ENCODE measurements around the gene NETO2. TPM values are rescaled to one million over a fixed set of nuclear protein-coding genes. Genes with fewer than 3 reads are reported as not detected.
"Not testable (repeated sequence)": the region's sequence is repeated elsewhere in the genome, so short reads cannot be mapped to it uniquely, and the experiment has no call there.

Gene NETO2
- total and polyA plus RNA-seq, 4 donors = 1.2 to 3.4 (median 2.1) TPM

- DNase-seq (no peak), ATAC-seq (ENCODE audit: low FRiP score) (no peak)
- H3K36me3 ChIP-seq (ENCODE audit: control insufficient read depth in 1 of 2, insufficient read depth in 2 of 2, low read length in 1 of 2) = no peaks in the 10 kb centered on the region
- WGBS, 2 donors = 50 to 60% methylated on average over 4 of the region's 4 CpGs
- H3K4me1 ChIP-seq (ENCODE audit: control insufficient read depth in 1 of 2, insufficient read depth in 2 of 2, low read length in 2 of 2) = no peaks in the 10 kb centered on the region
- H3K27ac ChIP-seq (ENCODE audit: low read depth in 1 of 2, low read length in 2 of 2) = no peak overlapping the region
- no peaks in the 10 kb centered on the region for H3K9me3 ChIP-seq (ENCODE audit: control insufficient read depth, low read length)
- H3K4me3 ChIP-seq (ENCODE audit: low read length in 2 of 2) = no peak overlapping the region
- no peaks in the 10 kb centered on the region for H3K27me3 ChIP-seq (ENCODE audit: control insufficient read depth in 1 of 2, insufficient read depth in 2 of 2, low read length in 1 of 2)
- intact Hi-C loops (cut with DNase I) = loop anchor here in 1 of 2 donors (5.0 kb wide), 1 partner anchor 1017 kb away; the partner anchor contains the start of gene ABCC12
These were observed 3.1 kb downstream of the NETO2 start for GRCh38 chr16:47140686-47141085.

GRCh38 chr16:47139561-47140185, 4.1 kb downstream of the NETO2 start:
- WGBS, 2 donors = 76 to 81% methylated on average over 3 of the region's 3 CpGs
- Histone ChIP-seq H3K4me1 (ENCODE audit: control insufficient read depth in 1 of 2, insufficient read depth in 2 of 2, low read length in 2 of 2) (no peaks in the 10 kb centered on the region), H3K9me3 (ENCODE audit: control insufficient read depth, low read length) (no peaks in the 10 kb centered on the region), H3K27me3 (ENCODE audit: control insufficient read depth in 1 of 2, insufficient read depth in 2 of 2, low read length in 1 of 2) (no peaks in the 10 kb centered on the region), H3K4me3 (ENCODE audit: low read length in 2 of 2) (no peak overlapping the region), H3K36me3 (ENCODE audit: control insufficient read depth in 1 of 2, insufficient read depth in 2 of 2, low read length in 1 of 2) (no peaks in the 10 kb centered on the region), H3K27ac (ENCODE audit: low read depth in 1 of 2, low read length in 2 of 2) (no peak overlapping the region)
- intact Hi-C loops (cut with DNase I) = loop anchor here in 1 of 2 donors (5.0 kb wide), 1 partner anchor 1018 kb away; the partner anchor contains the start of gene ABCC12
- DNase-seq = no peak
- ATAC-seq (ENCODE audit: low FRiP score) = no peak

- H3K27ac ChIP-seq (ENCODE audit: low read depth in 1 of 2, low read length in 2 of 2); DNase-seq; ATAC-seq (ENCODE audit: low FRiP score); H3K4me1 ChIP-seq (ENCODE audit: control insufficient read depth in 1 of 2, insufficient read depth in 2 of 2, low read length in 2 of 2); H3K36me3 ChIP-seq (ENCODE audit: control insufficient read depth in 1 of 2, insufficient read depth in 2 of 2, low read length in 1 of 2); H3K27me3 ChIP-seq (ENCODE audit: control insufficient read depth in 1 of 2, insufficient read depth in 2 of 2, low read length in 1 of 2); H3K4me3 ChIP-seq (ENCODE audit: low read length in 2 of 2); intact Hi-C loops (cut with DNase I); H3K9me3 ChIP-seq (ENCODE audit: control insufficient read depth, low read length): not testable (repeated sequence)
- 89 to 90% methylated on average over 9 of the region's 9 CpGs for WGBS, 2 donors
These were observed 5.8 kb downstream of the NETO2 start for GRCh38 chr16:47137925-47138324.

GRCh38 chr16:47136099-47136842, 7.5 kb downstream of the NETO2 start:
- H3K9me3 ChIP-seq (ENCODE audit: control insufficient read depth, low read length) = no peaks in the 10 kb centered on the region
- no peak overlapping the region for H3K27ac ChIP-seq (ENCODE audit: low read depth in 1 of 2, low read length in 2 of 2)
- 83 to 84% methylated on average over 8 of the region's 8 CpGs for WGBS, 2 donors
- H3K4me1 ChIP-seq (ENCODE audit: control insufficient read depth in 1 of 2, insufficient read depth in 2 of 2, low read length in 2 of 2) = no peaks in the 10 kb centered on the region
- intact Hi-C loops (cut with DNase I) = no loop called here
- no peaks in the 10 kb centered on the region for H3K27me3 ChIP-seq (ENCODE audit: control insufficient read depth in 1 of 2, insufficient read depth in 2 of 2, low read length in 1 of 2)
- ATAC-seq (ENCODE audit: low FRiP score) (no peak), DNase-seq (no peak)
- H3K36me3 ChIP-seq (ENCODE audit: control insufficient read depth in 1 of 2, insufficient read depth in 2 of 2, low read length in 1 of 2) = no peaks in the 10 kb centered on the region
- no peak overlapping the region for H3K4me3 ChIP-seq (ENCODE audit: low read length in 2 of 2)

GRCh38 chr16:47134550-47134949, 9.2 kb downstream of the NETO2 start:
- ATAC-seq (ENCODE audit: low FRiP score) (no peak), DNase-seq (no peak)
- no peak overlapping the region for H3K27ac ChIP-seq (ENCODE audit: low read depth in 1 of 2, low read length in 2 of 2)
- intact Hi-C loops (cut with DNase I) = no loop called here
- no peaks in the 10 kb centered on the region for H3K27me3 ChIP-seq (ENCODE audit: control insufficient read depth in 1 of 2, insufficient read depth in 2 of 2, low read length in 1 of 2)
- H3K4me3 ChIP-seq (ENCODE audit: low read length in 2 of 2) = no peak overlapping the region
- H3K36me3 ChIP-seq (ENCODE audit: control insufficient read depth in 1 of 2, insufficient read depth in 2 of 2, low read length in 1 of 2) = no peaks in the 10 kb centered on the region
- H3K9me3 ChIP-seq (ENCODE audit: control insufficient read depth, low read length) = no peaks in the 10 kb centered on the region
- 87 to 94% methylated on average over 4 of the region's 4 CpGs for WGBS, 2 donors
- no peaks in the 10 kb centered on the region for H3K4me1 ChIP-seq (ENCODE audit: control insufficient read depth in 1 of 2, insufficient read depth in 2 of 2, low read length in 2 of 2)

- ATAC-seq (ENCODE audit: low FRiP score) = no peak
- no peak overlapping the region for H3K4me3 ChIP-seq (ENCODE audit: low read length in 2 of 2)
- no peaks in the 10 kb centered on the region for H3K27me3 ChIP-seq (ENCODE audit: control insufficient read depth in 1 of 2, insufficient read depth in 2 of 2, low read length in 1 of 2)
- no peaks in the 10 kb centered on the region for H3K36me3 ChIP-seq (ENCODE audit: control insufficient read depth in 1 of 2, insufficient read depth in 2 of 2, low read length in 1 of 2)
- no peak for DNase-seq
- H3K27ac ChIP-seq (ENCODE audit: low read depth in 1 of 2, low read length in 2 of 2) = no peak overlapping the region
- H3K9me3 ChIP-seq (ENCODE audit: control insufficient read depth, low read length) = peaks cover 1% of the 10 kb centered on the region
- intact Hi-C loops (cut with DNase I) = no loop called here
- H3K4me1 ChIP-seq (ENCODE audit: control insufficient read depth in 1 of 2, insufficient read depth in 2 of 2, low read length in 2 of 2) = no peaks in the 10 kb centered on the region
These were observed 11.4 kb downstream of the NETO2 start for GRCh38 chr16:47132308-47132707.

- no peak for ATAC-seq (ENCODE audit: low FRiP score)
- Histone ChIP-seq H3K36me3 (ENCODE audit: control insufficient read depth in 1 of 2, insufficient read depth in 2 of 2, low read length in 1 of 2) (no peaks in the 10 kb centered on the region), H3K9me3 (ENCODE audit: control insufficient read depth, low read length) (peaks cover 1% of the 10 kb centered on the region), H3K27me3 (ENCODE audit: control insufficient read depth in 1 of 2, insufficient read depth in 2 of 2, low read length in 1 of 2) (no peaks in the 10 kb centered on the region), H3K4me3 (ENCODE audit: low read length in 2 of 2) (no peak overlapping the region), H3K4me1 (ENCODE audit: control insufficient read depth in 1 of 2, insufficient read depth in 2 of 2, low read length in 2 of 2) (no peaks in the 10 kb centered on the region), H3K27ac (ENCODE audit: low read depth in 1 of 2, low read length in 2 of 2) (no peak overlapping the region)
- intact Hi-C loops (cut with DNase I) = no loop called here
- DNase-seq = no peak
- 67 to 68% methylated on average over 7 of the region's 7 CpGs for WGBS, 2 donors
These were observed 13.8 kb downstream of the NETO2 start for GRCh38 chr16:47129755-47130435.

GRCh38 chr16:47127541-47127940, 16.2 kb downstream of the NETO2 start:
- no peaks in the 10 kb centered on the region for H3K27me3 ChIP-seq (ENCODE audit: control insufficient read depth in 1 of 2, insufficient read depth in 2 of 2, low read length in 1 of 2)
- peaks cover 1% of the 10 kb centered on the region for H3K9me3 ChIP-seq (ENCODE audit: control insufficient read depth, low read length)
- no peak overlapping the region for H3K4me3 ChIP-seq (ENCODE audit: low read length in 2 of 2)
- DNase-seq (no peak), ATAC-seq (ENCODE audit: low FRiP score) (no peak)
- no peaks in the 10 kb centered on the region for H3K4me1 ChIP-seq (ENCODE audit: control insufficient read depth in 1 of 2, insufficient read depth in 2 of 2, low read length in 2 of 2)
- 85 to 86% methylated on average over 3 of the region's 3 CpGs for WGBS, 2 donors
- no peaks in the 10 kb centered on the region for H3K36me3 ChIP-seq (ENCODE audit: control insufficient read depth in 1 of 2, insufficient read depth in 2 of 2, low read length in 1 of 2)
- intact Hi-C loops (cut with DNase I) = no loop called here
- no peak overlapping the region for H3K27ac ChIP-seq (ENCODE audit: low read depth in 1 of 2, low read length in 2 of 2)

Measured in aorta (tissue), 5 donors.